HepG2 (cell line): ENCODE measurements around the gene PHLPP2. TPM values are rescaled to one million over a fixed set of nuclear protein-coding genes. Genes with fewer than 3 reads are reported as not detected.

Source experiments
- NFKBIZ ChIP-seq: IDR thresholded peaks from 2 replicates; pipeline ENCODE4 v1.6.1; 2018; ENCODE audit warnings: missing genetic modification reagents, missing compliant biosample characterization
- RFXANK ChIP-seq: IDR thresholded peaks from 2 replicates; pipeline ENCODE4 v1.6.1; 2016
- RXRB ChIP-seq: IDR thresholded peaks from 2 replicates; pipeline ENCODE4 v1.6.1; 2016; ENCODE audit warnings: borderline replicate concordance, missing genetic modification reagents, missing compliant biosample characterization
- TOE1 ChIP-seq: sonication (generic); formaldehyde crosslinking; IDR thresholded peaks from 2 replicates; pipeline ENCODE4 v1.4.0; 2020; ENCODE audit warnings: mild to moderate bottlenecking, missing genetic modification reagents
- ZNF142 ChIP-seq: sonication (generic); formaldehyde crosslinking; IDR thresholded peaks from 2 replicates; pipeline ENCODE4 v1.4.0; 2020; ENCODE audit warnings: missing genetic modification reagents
- ZNF207 ChIP-seq: fragments of 450-650 bp; IDR thresholded peaks from 2 replicates; pipeline ENCODE4 v1.6.1; 2016; ENCODE audit warnings: antibody characterized with exemption, borderline replicate concordance
- ZNF382 ChIP-seq: sonication (generic); formaldehyde crosslinking; IDR thresholded peaks from 2 replicates; pipeline ENCODE4 v1.5.0; 2020; ENCODE audit warnings: missing genetic modification reagents, mild to moderate bottlenecking, borderline replicate concordance
- ZNF567 ChIP-seq: sonication (generic); formaldehyde crosslinking; IDR thresholded peaks from 2 replicates; pipeline ENCODE4 v1.8.1; 2023; ENCODE audit warnings: mild to moderate bottlenecking, missing genetic modification reagents, borderline replicate concordance
- ZNF607 ChIP-seq: sonication (generic); formaldehyde crosslinking; IDR thresholded peaks from 2 replicates; pipeline ENCODE4 v1.5.1; 2020; ENCODE audit warnings: missing genetic modification reagents, mild to moderate bottlenecking, borderline replicate concordance
- ZNF83 ChIP-seq: sonication (generic); formaldehyde crosslinking; IDR thresholded peaks from 2 replicates; pipeline ENCODE4 v1.4.0; 2020; ENCODE audit warnings: missing genetic modification reagents, mild to moderate bottlenecking, borderline replicate concordance
- polyA plus RNA-seq, 8 experiments: library from polyadenylated mRNA; depleted of rRNA in 3 of 8; stranded (reverse) in 7 of 8; unstranded in 1 of 8; fragments of >200 nt; fragmentation: Illumina TruSeq in 4 of 8; extraction: Trizol in 4 of 8; gene quantifications; 2 replicates each; pipeline versions ENCODE4 v1.2.1 to v1.2.3, GENCODE V29; 2011 to 2016; ENCODE audit warnings: low read depth in 4 of 8, missing spikeins in 1 of 8, mixed read lengths in 1 of 8; ENCODE audit not compliant: insufficient read depth in 1 of 8
- total RNA-seq, 5 experiments: library from RNA; depleted of rRNA; stranded (reverse); fragments of >200 nt; fragmentation: Illumina TruSeq; extraction: Trizol; gene quantifications; 2 replicates each; pipeline ENCODE4 v1.2.3, GENCODE V29; 2016; ENCODE audit warnings: low read depth in 1 of 5
- TF ChIP-seq, protein P1 (sequence below): sonication (generic); formaldehyde crosslinking; IDR thresholded peaks from 2 replicates; pipeline ENCODE4 v1.4.0; 2020; ENCODE audit warnings: missing genetic modification reagents, borderline replicate concordance
- TF ChIP-seq, protein P2 (sequence below): sonication (generic); formaldehyde crosslinking; IDR thresholded peaks from 2 replicates; pipeline ENCODE4 v1.5.0; 2020; ENCODE audit warnings: missing genetic modification reagents
- TF ChIP-seq, protein P3 (sequence below): sonication (generic); formaldehyde crosslinking; IDR thresholded peaks from 2 replicates; pipeline ENCODE4 v1.5.0; 2020; ENCODE audit warnings: mild to moderate bottlenecking, missing genetic modification reagents, moderate library complexity
- TF ChIP-seq, protein P4 (sequence below): sonication (generic); formaldehyde crosslinking; IDR thresholded peaks from 2 replicates; pipeline ENCODE4 v1.4.0; 2020; ENCODE audit warnings: missing genetic modification reagents

PHLPP2 gene
- total and polyA plus RNA-seq, 2 of the 13 experiments (the other 11 are each of a cell fraction or from before 2014, with no cell fraction given): 8.9 TPM

GRCh38 chr16:71670537-71670936, 54.0 kb downstream of the PHLPP2 start (continued):
- 0 out of 2 replicates have a peak, but pooled peaks have one; percentile 18 for TF ChIP-seq RXRB (CRISPR knock-in tag)
- TF ChIP-seq, protein P1, sequence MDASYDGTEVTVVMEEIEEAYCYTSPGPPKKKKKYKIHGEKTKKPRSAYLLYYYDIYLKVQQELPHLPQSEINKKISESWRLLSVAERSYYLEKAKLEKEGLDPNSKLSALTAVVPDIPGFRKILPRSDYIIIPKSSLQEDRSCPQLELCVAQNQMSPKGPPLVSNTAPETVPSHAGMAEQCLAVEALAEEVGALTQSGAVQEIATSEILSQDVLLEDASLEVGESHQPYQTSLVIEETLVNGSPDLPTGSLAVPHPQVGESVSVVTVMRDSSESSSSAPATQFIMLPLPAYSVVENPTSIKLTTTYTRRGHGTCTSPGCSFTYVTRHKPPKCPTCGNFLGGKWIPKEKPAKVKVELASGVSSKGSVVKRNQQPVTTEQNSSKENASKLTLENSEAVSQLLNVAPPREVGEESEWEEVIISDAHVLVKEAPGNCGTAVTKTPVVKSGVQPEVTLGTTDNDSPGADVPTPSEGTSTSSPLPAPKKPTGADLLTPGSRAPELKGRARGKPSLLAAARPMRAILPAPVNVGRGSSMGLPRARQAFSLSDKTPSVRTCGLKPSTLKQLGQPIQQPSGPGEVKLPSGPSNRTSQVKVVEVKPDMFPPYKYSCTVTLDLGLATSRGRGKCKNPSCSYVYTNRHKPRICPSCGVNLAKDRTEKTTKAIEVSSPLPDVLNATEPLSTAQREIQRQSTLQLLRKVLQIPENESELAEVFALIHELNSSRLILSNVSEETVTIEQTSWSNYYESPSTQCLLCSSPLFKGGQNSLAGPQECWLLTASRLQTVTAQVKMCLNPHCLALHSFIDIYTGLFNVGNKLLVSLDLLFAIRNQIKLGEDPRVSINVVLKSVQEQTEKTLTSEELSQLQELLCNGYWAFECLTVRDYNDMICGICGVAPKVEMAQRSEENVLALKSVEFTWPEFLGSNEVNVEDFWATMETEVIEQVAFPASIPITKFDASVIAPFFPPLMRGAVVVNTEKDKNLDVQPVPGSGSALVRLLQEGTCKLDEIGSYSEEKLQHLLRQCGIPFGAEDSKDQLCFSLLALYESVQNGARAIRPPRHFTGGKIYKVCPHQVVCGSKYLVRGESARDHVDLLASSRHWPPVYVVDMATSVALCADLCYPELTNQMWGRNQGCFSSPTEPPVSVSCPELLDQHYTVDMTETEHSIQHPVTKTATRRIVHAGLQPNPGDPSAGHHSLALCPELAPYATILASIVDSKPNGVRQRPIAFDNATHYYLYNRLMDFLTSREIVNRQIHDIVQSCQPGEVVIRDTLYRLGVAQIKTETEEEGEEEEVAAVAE (CRISPR knock-in tag): no peak
- TF ChIP-seq, protein P2, sequence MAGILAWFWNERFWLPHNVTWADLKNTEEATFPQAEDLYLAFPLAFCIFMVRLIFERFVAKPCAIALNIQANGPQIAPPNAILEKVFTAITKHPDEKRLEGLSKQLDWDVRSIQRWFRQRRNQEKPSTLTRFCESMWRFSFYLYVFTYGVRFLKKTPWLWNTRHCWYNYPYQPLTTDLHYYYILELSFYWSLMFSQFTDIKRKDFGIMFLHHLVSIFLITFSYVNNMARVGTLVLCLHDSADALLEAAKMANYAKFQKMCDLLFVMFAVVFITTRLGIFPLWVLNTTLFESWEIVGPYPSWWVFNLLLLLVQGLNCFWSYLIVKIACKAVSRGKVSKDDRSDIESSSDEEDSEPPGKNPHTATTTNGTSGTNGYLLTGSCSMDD (CRISPR knock-in tag): no peak
- no peak for TF ChIP-seq NFKBIZ (CRISPR knock-in tag)
- no peak for TF ChIP-seq ZNF207
- TF ChIP-seq ZNF382 (CRISPR knock-in tag): no peak
- TF ChIP-seq, protein P3, sequence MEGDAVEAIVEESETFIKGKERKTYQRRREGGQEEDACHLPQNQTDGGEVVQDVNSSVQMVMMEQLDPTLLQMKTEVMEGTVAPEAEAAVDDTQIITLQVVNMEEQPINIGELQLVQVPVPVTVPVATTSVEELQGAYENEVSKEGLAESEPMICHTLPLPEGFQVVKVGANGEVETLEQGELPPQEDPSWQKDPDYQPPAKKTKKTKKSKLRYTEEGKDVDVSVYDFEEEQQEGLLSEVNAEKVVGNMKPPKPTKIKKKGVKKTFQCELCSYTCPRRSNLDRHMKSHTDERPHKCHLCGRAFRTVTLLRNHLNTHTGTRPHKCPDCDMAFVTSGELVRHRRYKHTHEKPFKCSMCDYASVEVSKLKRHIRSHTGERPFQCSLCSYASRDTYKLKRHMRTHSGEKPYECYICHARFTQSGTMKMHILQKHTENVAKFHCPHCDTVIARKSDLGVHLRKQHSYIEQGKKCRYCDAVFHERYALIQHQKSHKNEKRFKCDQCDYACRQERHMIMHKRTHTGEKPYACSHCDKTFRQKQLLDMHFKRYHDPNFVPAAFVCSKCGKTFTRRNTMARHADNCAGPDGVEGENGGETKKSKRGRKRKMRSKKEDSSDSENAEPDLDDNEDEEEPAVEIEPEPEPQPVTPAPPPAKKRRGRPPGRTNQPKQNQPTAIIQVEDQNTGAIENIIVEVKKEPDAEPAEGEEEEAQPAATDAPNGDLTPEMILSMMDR (CRISPR knock-in tag): no peak
- TF ChIP-seq ZNF607: no peak
- no peak for TF ChIP-seq TOE1 (CRISPR knock-in tag)
- TF ChIP-seq, protein P4, sequence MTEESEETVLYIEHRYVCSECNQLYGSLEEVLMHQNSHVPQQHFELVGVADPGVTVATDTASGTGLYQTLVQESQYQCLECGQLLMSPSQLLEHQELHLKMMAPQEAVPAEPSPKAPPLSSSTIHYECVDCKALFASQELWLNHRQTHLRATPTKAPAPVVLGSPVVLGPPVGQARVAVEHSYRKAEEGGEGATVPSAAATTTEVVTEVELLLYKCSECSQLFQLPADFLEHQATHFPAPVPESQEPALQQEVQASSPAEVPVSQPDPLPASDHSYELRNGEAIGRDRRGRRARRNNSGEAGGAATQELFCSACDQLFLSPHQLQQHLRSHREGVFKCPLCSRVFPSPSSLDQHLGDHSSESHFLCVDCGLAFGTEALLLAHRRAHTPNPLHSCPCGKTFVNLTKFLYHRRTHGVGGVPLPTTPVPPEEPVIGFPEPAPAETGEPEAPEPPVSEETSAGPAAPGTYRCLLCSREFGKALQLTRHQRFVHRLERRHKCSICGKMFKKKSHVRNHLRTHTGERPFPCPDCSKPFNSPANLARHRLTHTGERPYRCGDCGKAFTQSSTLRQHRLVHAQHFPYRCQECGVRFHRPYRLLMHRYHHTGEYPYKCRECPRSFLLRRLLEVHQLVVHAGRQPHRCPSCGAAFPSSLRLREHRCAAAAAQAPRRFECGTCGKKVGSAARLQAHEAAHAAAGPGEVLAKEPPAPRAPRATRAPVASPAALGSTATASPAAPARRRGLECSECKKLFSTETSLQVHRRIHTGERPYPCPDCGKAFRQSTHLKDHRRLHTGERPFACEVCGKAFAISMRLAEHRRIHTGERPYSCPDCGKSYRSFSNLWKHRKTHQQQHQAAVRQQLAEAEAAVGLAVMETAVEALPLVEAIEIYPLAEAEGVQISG (CRISPR knock-in tag): no peak; the same call in 1 of the 2 replicates
- no peak for TF ChIP-seq ZNF142
- TF ChIP-seq ZNF83 (CRISPR knock-in tag): no peak
- TF ChIP-seq RFXANK (CRISPR knock-in tag): no peak
- TF ChIP-seq ZNF567 (CRISPR knock-in tag): no peak
